Sigmoid colon (tissue), 7 donors: Measurements from ENCODE around the gene TTF1. TPM values are rescaled to one million over a fixed set of nuclear protein-coding genes. Genes with fewer than 3 reads are reported as not detected.

ENCODE experiments used
- DNase-seq: peaks from one replicate; pipeline ENCODE4 v3.0.0-alpha.2; 2019
- H3K27ac ChIP-seq, 4 donors: fragments of 200-600 bp; sonication (generic); one replicate each; pipeline ENCODE4 v1.5.1; 2016 to 2019; ENCODE audit warnings: mild to moderate bottlenecking in 1 of 4
- H3K27me3 ChIP-seq, 3 donors: fragments of 200-600 bp; sonication (generic); one replicate each; pipeline ENCODE4 v1.5.1; 2019; ENCODE audit warnings: mild to moderate bottlenecking in 1 of 3
- H3K36me3 ChIP-seq, 4 donors: fragments of 200-600 bp; sonication (generic); one replicate each; pipeline ENCODE4 v1.5.1; 2016 to 2019
- H3K4me1 ChIP-seq, 4 donors: fragments of 200-600 bp; sonication (generic); one replicate each; pipeline ENCODE4 v1.5.1; 2017 to 2019
- H3K4me3 ChIP-seq, 4 donors: fragments of 200-600 bp; sonication (generic); one replicate each; pipeline ENCODE4 v1.5.1; 2017 to 2019; ENCODE audit warnings: mild to moderate bottlenecking in 2 of 4, moderate library complexity in 1 of 4
- H3K9me3 ChIP-seq, 4 donors: fragments of 200-600 bp in 3 of 4; sonication (generic) in 3 of 4; one replicate each; pipeline versions ENCODE4 v1.5.1 to v1.6.1; 2013 to 2019
- CTCF ChIP-seq, 4 experiments: fragments of 450-650 bp in 3 of 4; fragments of 200-600 bp in 1 of 4; IDR thresholded peaks; one replicate each; pipeline ENCODE4 v1.5.1; 2016 to 2019; ENCODE audit warnings: antibody characterized with exemption in 4 of 4, mild to moderate bottlenecking in 3 of 4, moderate library complexity in 2 of 4
- EP300 ChIP-seq, 4 donors: sonication (generic); formaldehyde crosslinking; IDR thresholded peaks; one replicate each; pipeline ENCODE4 v1.6.1; 2017; ENCODE audit warnings: antibody characterized with exemption in 4 of 4
- POLR2A ChIP-seq, 2 donors: fragments of 450-650 bp; IDR thresholded peaks; one replicate each; pipeline ENCODE4 v1.6.1; 2016; ENCODE audit warnings: antibody characterized with exemption in 2 of 2, mild to moderate bottlenecking in 2 of 2, moderate library complexity in 2 of 2
- POLR2AphosphoS5 ChIP-seq, 4 donors: sonication (generic); formaldehyde crosslinking; IDR thresholded peaks; one replicate each; pipeline ENCODE4 v1.6.1; 2017; ENCODE audit warnings: antibody characterized with exemption in 4 of 4
- WGBS, 2 donors: extraction: QIAGEN DNeasy Blood & Tissue Kit; methylation state at CpG; one replicate each; pipeline ENCODE4 v1.1.7; 2013; 5-methylcytosine and 5-hydroxymethylcytosine counted together
- intact Hi-C: fragments of 100-400 bp; cut with DNase I; formaldehyde crosslinking; loops from one replicate; pipeline ENCODE4 v1.15.1; 2023
- polyA plus RNA-seq, 3 donors: library from polyadenylated mRNA; stranded (reverse); fragments of 200-250 nt; gene quantifications; one replicate each; pipeline ENCODE4 v1.2.3, GENCODE V29; 2013
- total RNA-seq, 4 donors: library from RNA; depleted of rRNA; stranded (reverse); fragments of >200 nt; gene quantifications; one replicate each; pipeline ENCODE4 v1.1.0, GENCODE V29; 2016
- donor health status: healthy with polysubstance abuse.
- donor health status: Bipolar disorder and iron deficiency.
- donor health status: healthy.

Gene TTF1
- total and polyA plus RNA-seq, 7 donors, result 6.6 to 20.9 (median 14.6) TPM

DNA sequence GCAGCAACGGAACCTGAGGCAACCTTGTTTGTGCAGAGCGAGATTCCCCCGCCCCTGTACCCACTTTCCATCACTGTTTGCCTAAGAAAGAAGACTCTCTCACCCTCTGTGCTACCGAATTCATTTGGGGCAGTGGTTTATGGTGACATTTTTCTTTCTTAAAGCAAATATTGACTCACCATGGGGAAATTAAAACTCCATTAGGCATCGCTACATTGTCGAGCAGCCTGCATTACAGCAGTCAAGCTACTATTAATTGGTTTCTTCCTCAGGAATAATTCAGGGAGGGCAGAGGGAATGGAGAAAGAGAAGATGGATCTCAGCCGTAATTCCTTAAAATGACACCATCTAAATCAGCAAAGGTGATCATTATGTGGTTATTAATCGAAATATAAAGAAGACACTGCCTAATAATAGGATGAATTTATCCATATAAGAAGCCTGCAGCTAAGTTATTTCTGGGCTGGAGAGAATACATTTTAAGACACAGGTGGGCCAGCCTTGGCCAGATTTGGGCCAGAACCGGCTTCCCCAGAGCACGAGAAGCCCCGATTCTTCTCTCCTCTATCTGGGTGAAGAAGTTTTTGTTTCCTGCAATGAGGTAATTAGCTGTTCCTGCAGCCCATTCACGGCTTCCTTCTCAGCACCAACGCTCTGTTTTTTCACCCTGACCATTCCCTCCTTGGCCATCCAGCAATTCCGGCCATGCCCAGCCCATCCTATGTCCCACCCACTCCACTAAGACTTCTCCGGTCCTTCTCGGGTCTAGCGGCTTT is 20.2 kb upstream of the TTF1 start:
- Histone ChIP-seq H3K4me3 (no peak overlapping the region), H3K9me3 (no peaks in the 10 kb centered on the region), H3K36me3 (no peaks in the 10 kb centered on the region), H3K27me3 (peaks cover 2 to 83% (median 24%) of the 10 kb centered on the region in 3 donors), H3K4me1 (no peaks in the 10 kb centered on the region), H3K27ac (no peak overlapping the region)
- intact Hi-C loops, result no loop called here
- 36 to 37% methylated on average over 17 of the region's 17 CpGs for WGBS, 2 donors
- TF ChIP-seq POLR2A (IDR thresholded peaks at IDR 0.05) (no peak), EP300 (IDR thresholded peaks at IDR 0.05) (no peak), CTCF (IDR thresholded peaks at IDR 0.05) (no peak), POLR2AphosphoS5 (IDR thresholded peaks at IDR 0.05) (no peak)
- no peak for DNase-seq

DNA sequence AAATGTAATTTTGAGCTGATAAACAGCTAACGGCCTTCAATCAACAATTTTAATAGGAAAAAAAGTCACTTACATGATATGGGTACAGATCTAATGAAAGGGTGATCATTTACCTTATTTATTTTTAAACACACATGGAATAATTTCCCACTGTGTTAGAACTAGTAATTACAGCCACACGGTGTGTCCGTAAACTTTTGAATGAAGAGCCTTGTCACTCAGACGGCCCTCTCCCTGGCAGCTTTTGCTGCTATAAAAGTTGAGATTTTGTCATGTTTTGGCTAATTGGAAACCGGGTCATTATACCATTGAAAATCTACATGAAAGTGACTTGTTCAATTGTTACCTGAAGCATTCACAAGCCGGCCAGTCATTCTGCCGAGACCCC is 19.0 kb upstream of the TTF1 start:
- 37% methylated on average over 7 of the region's 7 CpGs for WGBS, 2 donors

DNA sequence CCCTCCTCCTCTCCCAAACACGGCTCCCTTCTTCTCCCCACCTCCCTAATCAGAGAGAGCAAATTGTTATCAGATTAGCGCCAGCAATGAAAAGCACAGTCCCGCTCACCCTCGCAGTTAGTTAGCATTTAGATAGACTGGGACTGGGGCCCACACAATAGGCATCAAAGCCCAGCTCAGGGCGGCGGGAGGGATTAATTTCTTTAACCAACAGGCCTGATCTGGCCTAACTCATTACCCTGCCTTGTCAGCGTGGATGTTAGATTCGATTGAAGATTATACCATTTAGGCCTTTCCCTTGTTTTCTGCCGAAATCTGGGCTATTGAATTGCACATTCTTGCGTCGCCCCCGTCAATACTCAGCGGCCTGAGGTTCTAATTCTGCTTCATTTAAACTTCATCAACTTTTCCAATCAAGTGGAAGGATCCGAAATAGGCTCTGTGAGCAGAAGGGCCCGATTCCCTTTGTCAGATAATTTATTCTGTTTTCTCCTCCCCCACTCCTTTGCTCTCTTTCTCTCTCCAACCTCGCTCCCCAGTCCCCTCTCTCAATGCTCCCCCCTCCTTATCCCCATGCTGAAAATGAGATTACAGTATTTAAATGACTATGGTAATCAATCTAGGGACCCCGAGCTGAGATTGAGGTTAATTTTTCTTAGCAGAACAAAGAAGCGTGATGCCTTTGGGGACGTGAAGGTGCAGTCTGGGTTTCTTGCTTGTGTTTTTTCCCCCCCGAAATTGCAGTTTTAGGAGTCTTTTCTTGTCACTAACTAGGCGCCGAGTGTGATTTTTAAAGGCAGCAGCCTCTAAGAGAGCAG is 18.4 kb upstream of the TTF1 start:
- DNase-seq, result no peak
- no peak overlapping the region for H3K4me3 ChIP-seq
- H3K27ac ChIP-seq, result no peak overlapping the region
- WGBS, 2 donors, result 43 to 55% methylated on average over 22 of the region's 22 CpGs
- H3K36me3 ChIP-seq, result no peaks in the 10 kb centered on the region
- TF ChIP-seq EP300 (IDR thresholded peaks at IDR 0.05) (no peak), POLR2A (IDR thresholded peaks at IDR 0.05) (no peak), CTCF (IDR thresholded peaks at IDR 0.05) (no peak), POLR2AphosphoS5 (IDR thresholded peaks at IDR 0.05) (no peak)
- H3K9me3 ChIP-seq, result no peaks in the 10 kb centered on the region
- peaks cover 2 to 82% (median 24%) of the 10 kb centered on the region in 3 donors for H3K27me3 ChIP-seq
- no peaks in the 10 kb centered on the region for H3K4me1 ChIP-seq
- intact Hi-C loops, result no loop called here

More for the DNA sequence above, 19.0 kb upstream of the TTF1 start:
- Histone ChIP-seq H3K27me3 (peaks cover 2 to 77% (median 24%) of the 10 kb centered on the region in 3 donors), H3K4me1 (no peaks in the 10 kb centered on the region), H3K27ac (no peak overlapping the region), H3K9me3 (no peaks in the 10 kb centered on the region), H3K36me3 (no peaks in the 10 kb centered on the region), H3K4me3 (no peak overlapping the region)
- no peak for DNase-seq
- intact Hi-C loops, result no loop called here
- TF ChIP-seq CTCF (IDR thresholded peaks at IDR 0.05), result no peak

- Histone ChIP-seq H3K36me3 (no peaks in the 10 kb centered on the region), H3K4me1 (no peaks in the 10 kb centered on the region), H3K27ac (no peak overlapping the region), H3K27me3 (peaks cover 2 to 86% (median 36%) of the 10 kb centered on the region in 3 donors), H3K4me3 (no peak overlapping the region), H3K9me3 (no peaks in the 10 kb centered on the region)
- 74 to 75% methylated on average over 5 of the region's 5 CpGs for WGBS, 2 donors
- no peak for TF ChIP-seq POLR2A (IDR thresholded peaks at IDR 0.05)
- TF ChIP-seq EP300 (IDR thresholded peaks at IDR 0.05), result no peak
- DNase-seq, result no peak
- intact Hi-C loops, result no loop called here
Measured at GRCh38 chr9:132423503-132423902, 16.9 kb upstream of the TTF1 start.

- Histone ChIP-seq H3K9me3 (no peaks in the 10 kb centered on the region), H3K27ac (no peak overlapping the region), H3K27me3 (peaks cover 2 to 85% (median 41%) of the 10 kb centered on the region in 3 donors), H3K4me1 (no peaks in the 10 kb centered on the region), H3K36me3 (no peaks in the 10 kb centered on the region), H3K4me3 (no peak overlapping the region)
- TF ChIP-seq POLR2AphosphoS5 (IDR thresholded peaks at IDR 0.05) (no peak), POLR2A (IDR thresholded peaks at IDR 0.05) (no peak), EP300 (IDR thresholded peaks at IDR 0.05) (no peak), CTCF (IDR thresholded peaks at IDR 0.05) (no peak)
- 34 to 58% methylated on average over 5 of the region's 5 CpGs for WGBS, 2 donors
- intact Hi-C loops, result no loop called here
- no peak for DNase-seq
Measured at GRCh38 chr9:132422574-132422973, 15.9 kb upstream of the TTF1 start.
